Smooth muscle cell of trachea (primary cell): ENCODE measurements around the gene HSDL2. TPM values are rescaled to one million over a fixed set of nuclear protein-coding genes. Genes with fewer than 3 reads are reported as not detected.

Source experiments
- total RNA-seq: library from RNA; depleted of rRNA; stranded (reverse); fragments of >200 nt; gene quantifications from 2 replicates; pipeline ENCODE4 v1.2.1, GENCODE V29; 2014

HSDL2 gene
- total RNA-seq = 57.0 and 60.7 TPM in 2 replicates

DNA sequence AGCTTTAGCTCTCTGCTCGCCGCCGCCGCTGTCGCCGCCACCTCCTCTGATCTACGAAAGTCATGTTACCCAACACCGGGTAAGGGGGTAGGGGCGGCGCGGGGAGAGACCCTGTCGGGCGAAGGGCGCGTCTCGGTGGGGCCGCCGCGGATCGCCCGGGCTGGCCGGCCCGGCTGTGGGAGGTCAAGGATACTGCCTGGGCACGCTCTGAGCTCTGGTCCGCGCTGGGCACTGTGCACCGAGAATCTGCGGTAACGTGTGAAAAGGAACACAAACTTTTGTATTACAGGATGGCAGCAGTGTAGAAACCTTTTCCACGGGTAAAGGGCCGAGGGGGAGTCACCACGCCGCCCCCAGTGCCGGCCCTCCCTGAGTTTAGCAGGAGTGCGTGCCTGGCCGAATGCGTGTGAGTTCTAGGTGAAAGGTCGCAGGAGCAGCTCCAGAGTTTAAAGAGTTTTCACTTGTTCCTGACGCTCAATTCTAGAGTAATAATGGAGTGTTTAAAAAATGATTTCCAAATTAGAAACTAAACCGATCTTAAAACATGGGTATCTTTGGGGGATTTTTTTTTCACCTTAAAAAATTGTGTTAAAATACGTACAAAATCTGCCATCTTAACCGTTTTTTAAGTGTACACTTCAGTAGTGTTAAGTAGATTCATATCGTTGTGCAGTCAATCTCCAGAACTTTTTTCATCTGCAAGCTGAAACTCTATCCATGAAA lies at the start of gene HSDL2:
Gene HSDL2, plus strand, starts transcription at position 7 of the 723 bp plus-strand sequence. Its CDS starts 56 bp downstream, at position 63.

DNA sequence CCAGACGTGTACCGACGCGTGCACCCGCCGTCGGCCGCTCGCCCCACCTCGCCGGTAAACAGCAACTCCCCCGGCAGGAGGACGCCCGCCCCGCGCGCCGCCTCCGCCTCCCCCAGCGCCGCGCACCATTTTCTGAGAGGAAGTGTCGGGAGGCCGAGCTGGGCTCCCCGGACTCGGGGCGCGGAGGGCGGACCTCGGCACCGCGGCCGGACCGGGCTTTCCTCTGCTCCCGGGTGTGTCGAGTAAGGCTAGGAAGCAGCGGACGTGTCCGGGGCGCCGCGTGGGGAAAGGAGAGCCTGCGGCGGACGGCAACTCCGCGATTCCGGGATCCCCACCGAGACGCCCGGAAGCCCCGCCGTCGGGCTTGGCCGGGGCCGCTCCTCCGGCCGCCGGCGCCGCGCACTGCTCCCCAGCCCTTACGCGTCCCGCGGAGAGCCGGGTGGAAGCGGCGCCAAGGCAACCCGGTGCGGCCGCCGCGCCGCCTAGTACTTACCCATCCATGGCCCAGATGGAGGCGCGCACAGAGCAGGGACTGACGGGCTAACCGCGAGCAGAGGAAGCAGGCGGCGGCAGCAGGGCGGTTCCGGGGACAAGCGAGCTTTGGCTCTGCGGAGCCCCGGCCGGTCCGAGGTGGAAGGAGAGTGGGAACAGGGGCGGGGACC lies 46.8 kb upstream of the HSDL2 start, which contains the start of gene PTBP3:
Gene PTBP3, minus strand, starts transcription at position 643 of the 662 bp plus-strand sequence. CDS start 35,754 bp downstream, outside the sequence.

DNA sequence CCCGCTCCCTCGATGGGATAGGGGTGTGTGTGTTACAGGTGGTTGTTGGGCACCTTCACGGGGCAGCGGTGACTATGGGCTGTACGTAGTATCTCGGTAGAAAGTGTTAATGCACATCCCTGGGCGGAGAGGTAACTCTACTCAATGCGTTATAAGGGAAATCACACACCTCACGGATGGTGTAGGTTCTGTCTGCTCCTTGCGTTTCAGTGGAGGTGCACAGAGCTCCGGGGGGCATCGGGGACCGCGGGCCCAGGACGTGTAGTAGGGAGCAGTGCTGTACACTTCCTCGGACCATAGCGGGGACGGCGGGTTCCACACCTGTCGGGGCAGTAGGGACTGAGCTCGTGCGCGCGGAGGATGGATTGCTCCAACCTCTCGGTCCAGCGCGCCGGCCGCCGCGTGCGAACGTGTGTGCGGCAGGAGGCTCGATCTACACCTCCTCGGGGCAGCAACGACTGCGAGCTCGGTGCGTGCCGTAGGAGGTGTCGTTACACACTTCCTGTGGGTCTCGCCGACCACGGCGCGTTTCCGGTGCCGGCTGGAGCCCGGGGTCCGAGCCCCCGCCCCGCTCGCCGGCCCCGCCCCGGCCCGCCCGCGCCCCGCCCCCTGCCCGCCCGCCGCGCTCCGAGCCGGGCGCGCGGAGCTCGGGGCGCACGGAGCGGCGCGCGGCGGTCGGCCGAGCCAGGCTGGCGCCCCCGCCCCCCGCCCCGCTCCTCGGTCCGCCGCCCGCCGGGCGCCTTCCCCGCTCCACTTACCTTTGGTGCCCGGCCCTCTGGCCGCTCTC lies 106.5 kb downstream of the HSDL2 start, which contains the start of gene KIAA1958:
Gene KIAA1958, plus strand, starts transcription at position 607 of the 787 bp plus-strand sequence. CDS start 87,254 bp downstream, outside the sequence.

Other genes with a start within 250 kb of the HSDL2 start
- gene SUSD1, start 204.8 kb upstream of the HSDL2 start, total RNA-seq = 18.8 and 29.8 TPM in 2 replicates
- gene PTBP3, start 46.5 kb upstream of the HSDL2 start, total RNA-seq = 13.6 and 16.3 TPM in 2 replicates
- gene KIAA1958, start 106.7 kb downstream of the HSDL2 start, total RNA-seq = 1.3 and 1.5 TPM in 2 replicates